Measurements from ENCODE around the gene INTS7. TPM values are rescaled to one million over a fixed set of nuclear protein-coding genes. Genes with fewer than 3 reads are reported as not detected.

INTS7 gene
- 20.3 to 22.8 TPM (median 21.0 TPM) in 5 replicates for total RNA-seq (2022; extraction: Qiagen RNA extraction)

GRCh38 chr1:212035123-212035834, at the start of gene INTS7, which contains the start of gene DTL:
INTS7 (minus strand) TSS chr1:212035557; CDS start chr1:212035437, 120 bp downstream.
DTL (plus strand) TSS chr1:212035748; CDS start chr1:212035891, 143 bp downstream.

Other genes with a start within 250 kb of the INTS7 start
- gene LPGAT1, start 204.8 kb downstream of the INTS7 start, total RNA-seq (2022; extraction: Qiagen RNA extraction): 20.7 to 35.5 TPM (median 28.5 TPM) in 5 replicates
- 19.9 to 25.1 TPM (median 23.4 TPM) in 5 replicates for gene DTL, start 191 bp upstream of the INTS7 start, total RNA-seq (2022; extraction: Qiagen RNA extraction)
- gene PPP2R5A, start 249.9 kb upstream of the INTS7 start, total RNA-seq (2022; extraction: Qiagen RNA extraction): 23.1 to 26.2 TPM (median 24.3 TPM) in 5 replicates